Uterus (tissue), 4 donors: Measurements from ENCODE around the gene NATD1. TPM values are rescaled to one million over a fixed set of nuclear protein-coding genes. Genes with fewer than 3 reads are reported as not detected.

ENCODE experiments used
- DNase-seq, 2 donors: peaks; one replicate each; pipeline ENCODE4 v3.0.0-alpha.2; 2019 to 2020
- H3K27ac ChIP-seq, 2 donors: fragments of 200-600 bp; sonication (generic); 1 replicate in 1 of 2; 2 replicates in 1 of 2; pipeline ENCODE4 v1.5.1; 2016 to 2018
- H3K27me3 ChIP-seq, 2 donors: fragments of 200-600 bp; sonication (generic); one replicate each; pipeline ENCODE4 v1.5.1; 2018 to 2019; ENCODE audit warnings: control low read depth in 1 of 2
- H3K36me3 ChIP-seq, 2 donors: fragments of 200-600 bp; sonication (generic); one replicate each; pipeline ENCODE4 v1.5.1; 2019; ENCODE audit warnings: control low read depth in 1 of 2
- H3K4me1 ChIP-seq, 2 donors: fragments of 200-600 bp; sonication (generic); one replicate each; pipeline ENCODE4 v1.5.1; 2018 to 2019; ENCODE audit warnings: control low read depth in 1 of 2
- H3K4me3 ChIP-seq, 2 donors: fragments of 200-600 bp; sonication (generic); 1 replicate in 1 of 2; 2 replicates in 1 of 2; pipeline ENCODE4 v1.5.1; 2018 to 2019; ENCODE audit warnings: mild to moderate bottlenecking in 1 of 2
- H3K9me3 ChIP-seq, 2 donors: fragments of 200-600 bp; sonication (generic); one replicate each; pipeline ENCODE4 v1.5.1; 2019; ENCODE audit warnings: control low read depth in 1 of 2
- POLR2A ChIP-seq, 2 donors: fragments of 450-650 bp; IDR thresholded peaks; one replicate each; pipeline ENCODE4 v1.6.1; 2016; ENCODE audit warnings: antibody characterized with exemption in 2 of 2, mild to moderate bottlenecking in 1 of 2, moderate library complexity in 1 of 2
- intact Hi-C: fragments of 100-400 bp; cut with DNase I; formaldehyde crosslinking; loops from one replicate; pipeline ENCODE4 v1.15.1; 2023; ENCODE audit warnings: low total_unique reads
- total RNA-seq, 4 donors: library from RNA; depleted of rRNA in 3 of 4; stranded (reverse); fragments of >200 nt in 3 of 4; gene quantifications; one replicate each; pipeline versions ENCODE4 v1.1.0 to v1.2.4, GENCODE V29; 2014 to 2023
- TF ChIP-seq, protein P1 (sequence below), 4 experiments: fragments of 200-600 bp in 2 of 4; fragments of 450-650 bp in 2 of 4; sonication (generic) in 2 of 4; IDR thresholded peaks; one replicate each; pipeline ENCODE4 v1.5.1; 2016 to 2019; ENCODE audit warnings: antibody characterized with exemption in 4 of 4, mild to moderate bottlenecking in 2 of 4, moderate library complexity in 1 of 4
- donor health status: DM: yes; HTN: yes; CAD: no.

Gene NATD1
- total RNA-seq, 4 donors from 2014 or later = 2.1 to 4.9 (median 3.8) TPM

DNA sequence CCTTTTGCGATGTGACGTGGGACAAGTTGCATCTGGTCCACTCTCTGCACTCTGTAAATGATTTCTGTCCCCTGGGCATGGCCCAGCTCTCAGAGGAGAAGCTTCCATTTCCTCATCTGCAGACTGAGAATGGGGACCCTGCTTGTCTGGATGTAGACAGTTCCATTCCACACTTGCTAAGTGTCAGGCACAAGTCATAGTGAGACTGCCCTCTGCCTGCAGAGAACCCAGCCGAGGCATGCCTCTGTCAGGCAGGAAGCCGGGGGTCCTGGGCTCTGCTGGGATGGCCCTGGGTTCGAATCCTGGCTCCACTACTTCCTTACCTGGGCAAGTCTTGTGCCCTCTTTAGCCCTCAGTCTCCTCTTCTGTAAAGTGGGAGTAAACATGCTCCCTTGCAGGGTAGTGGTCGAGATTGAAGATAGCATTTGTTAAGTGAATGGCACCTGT is 35.4 kb upstream of the NATD1 start:
- no peak overlapping the region for H3K4me3 ChIP-seq

DNA sequence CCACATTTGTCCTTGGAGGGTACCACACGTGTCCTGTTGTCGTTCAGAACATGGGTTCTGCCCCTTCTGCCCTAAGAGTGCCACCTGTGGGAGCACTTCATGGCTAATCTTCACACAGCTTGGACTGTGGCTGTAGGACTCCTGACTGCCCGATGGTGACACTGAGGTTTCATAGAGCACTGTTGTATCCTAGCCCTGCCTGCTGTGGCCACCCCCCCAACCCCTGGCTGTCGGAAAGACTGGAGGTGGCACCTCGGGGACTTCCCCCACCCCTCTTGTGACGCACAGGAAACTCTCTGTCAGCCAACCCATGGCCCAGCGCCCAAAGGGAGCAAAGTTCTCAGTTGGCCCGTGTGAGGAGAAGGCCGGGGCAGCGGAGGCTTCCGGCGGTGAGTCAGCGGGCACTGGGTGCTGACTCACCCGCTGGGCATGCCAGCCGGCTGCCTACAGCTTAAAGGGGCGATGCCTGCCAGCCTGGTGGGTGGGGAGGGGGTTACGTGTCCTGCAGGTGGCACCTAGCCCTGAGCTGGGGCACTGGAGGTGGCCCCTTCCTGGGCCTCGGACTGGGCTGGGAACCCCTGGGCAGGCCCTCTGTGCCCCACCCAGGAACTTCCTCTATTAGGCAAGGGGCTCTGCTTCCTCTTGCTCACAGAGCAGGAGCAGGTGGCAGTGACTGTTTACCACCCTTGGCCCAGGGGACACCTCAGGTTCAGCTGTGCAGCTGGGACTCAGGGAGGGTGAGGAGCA is 34.7 kb upstream of the NATD1 start:
- peak; percentile 88 to 92 for DNase-seq
- H3K4me1 ChIP-seq = peaks cover 11 to 23% of the 10 kb centered on the region in 2 donors
- intact Hi-C loops = no loop called here
- H3K36me3 ChIP-seq = no peaks in the 10 kb centered on the region
- H3K27ac ChIP-seq = peak overlapping the region; percentile 87 to 91
- H3K4me3 ChIP-seq = peak overlapping the region in 1 of 2 donors; percentile 16
- no peaks in the 10 kb centered on the region for H3K9me3 ChIP-seq
- TF ChIP-seq, protein P1, sequence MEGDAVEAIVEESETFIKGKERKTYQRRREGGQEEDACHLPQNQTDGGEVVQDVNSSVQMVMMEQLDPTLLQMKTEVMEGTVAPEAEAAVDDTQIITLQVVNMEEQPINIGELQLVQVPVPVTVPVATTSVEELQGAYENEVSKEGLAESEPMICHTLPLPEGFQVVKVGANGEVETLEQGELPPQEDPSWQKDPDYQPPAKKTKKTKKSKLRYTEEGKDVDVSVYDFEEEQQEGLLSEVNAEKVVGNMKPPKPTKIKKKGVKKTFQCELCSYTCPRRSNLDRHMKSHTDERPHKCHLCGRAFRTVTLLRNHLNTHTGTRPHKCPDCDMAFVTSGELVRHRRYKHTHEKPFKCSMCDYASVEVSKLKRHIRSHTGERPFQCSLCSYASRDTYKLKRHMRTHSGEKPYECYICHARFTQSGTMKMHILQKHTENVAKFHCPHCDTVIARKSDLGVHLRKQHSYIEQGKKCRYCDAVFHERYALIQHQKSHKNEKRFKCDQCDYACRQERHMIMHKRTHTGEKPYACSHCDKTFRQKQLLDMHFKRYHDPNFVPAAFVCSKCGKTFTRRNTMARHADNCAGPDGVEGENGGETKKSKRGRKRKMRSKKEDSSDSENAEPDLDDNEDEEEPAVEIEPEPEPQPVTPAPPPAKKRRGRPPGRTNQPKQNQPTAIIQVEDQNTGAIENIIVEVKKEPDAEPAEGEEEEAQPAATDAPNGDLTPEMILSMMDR (IDR thresholded peaks at IDR 0.05) = no peak
- TF ChIP-seq POLR2A (IDR thresholded peaks at IDR 0.05) = no peak
- H3K27me3 ChIP-seq = no peaks in the 10 kb centered on the region

More for the DNA sequence above, 35.4 kb upstream of the NATD1 start:
- H3K9me3 ChIP-seq = no peaks in the 10 kb centered on the region
- H3K4me1 ChIP-seq = peaks cover 11 to 23% of the 10 kb centered on the region in 2 donors
- TF ChIP-seq, protein P1 (IDR thresholded peaks at IDR 0.05) = no peak
- no peak for TF ChIP-seq POLR2A (IDR thresholded peaks at IDR 0.05)
- intact Hi-C loops = no loop called here
- H3K36me3 ChIP-seq = no peaks in the 10 kb centered on the region
- no peaks in the 10 kb centered on the region for H3K27me3 ChIP-seq
- DNase-seq = no peak
- H3K27ac ChIP-seq = peak overlapping the region; percentile 87 to 91

DNA sequence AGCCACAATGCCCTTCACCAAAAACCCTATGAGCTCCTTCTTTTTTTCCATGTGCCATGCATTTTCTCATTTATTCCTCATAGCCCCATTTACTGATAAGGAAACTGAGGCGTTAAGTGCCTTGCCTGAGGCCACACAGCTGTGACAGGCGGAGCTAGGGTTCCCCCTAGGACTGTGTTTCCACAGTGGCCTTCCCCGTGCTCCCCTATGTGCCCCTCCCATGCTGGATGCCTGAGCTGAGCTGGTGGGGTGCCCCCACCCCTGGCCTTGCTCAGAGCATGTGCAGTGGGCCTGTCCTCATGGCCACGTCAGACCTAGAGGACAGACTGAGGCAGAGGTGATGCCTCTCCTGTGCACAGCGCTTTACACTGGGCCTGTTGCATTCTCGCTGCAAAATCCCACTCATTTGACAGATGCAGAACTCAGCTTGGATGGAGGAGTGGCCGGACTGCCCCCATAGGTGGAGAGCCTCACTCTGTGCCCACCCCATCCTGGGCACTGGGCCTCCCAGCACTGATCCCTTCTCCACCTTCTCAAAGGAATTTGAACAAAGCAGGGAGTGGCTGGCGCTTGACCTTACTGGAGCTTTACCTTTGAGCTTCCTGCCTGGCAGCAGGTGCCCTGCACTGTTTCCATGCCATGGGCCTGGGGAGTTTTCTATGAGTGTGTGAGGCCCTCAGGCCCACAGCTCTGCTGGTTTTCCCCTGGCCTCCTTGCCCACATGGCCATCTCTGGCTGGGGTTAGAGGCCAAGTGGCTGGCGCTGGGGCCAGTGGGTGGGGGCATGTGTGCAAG is 33.9 kb upstream of the NATD1 start:
- Histone ChIP-seq H3K4me3 (peak overlapping the region; percentile 16 to 61), H3K4me1 (peaks cover 11 to 23% of the 10 kb centered on the region in 2 donors), H3K27me3 (no peaks in the 10 kb centered on the region), H3K36me3 (no peaks in the 10 kb centered on the region), H3K27ac (peak overlapping the region; percentile 87 to 91), H3K9me3 (no peaks in the 10 kb centered on the region)
- DNase-seq = no peak
- TF ChIP-seq POLR2A (IDR thresholded peaks at IDR 0.05) = no peak
- TF ChIP-seq, protein P1 (IDR thresholded peaks at IDR 0.05) = no peak
- intact Hi-C loops = no loop called here

DNA sequence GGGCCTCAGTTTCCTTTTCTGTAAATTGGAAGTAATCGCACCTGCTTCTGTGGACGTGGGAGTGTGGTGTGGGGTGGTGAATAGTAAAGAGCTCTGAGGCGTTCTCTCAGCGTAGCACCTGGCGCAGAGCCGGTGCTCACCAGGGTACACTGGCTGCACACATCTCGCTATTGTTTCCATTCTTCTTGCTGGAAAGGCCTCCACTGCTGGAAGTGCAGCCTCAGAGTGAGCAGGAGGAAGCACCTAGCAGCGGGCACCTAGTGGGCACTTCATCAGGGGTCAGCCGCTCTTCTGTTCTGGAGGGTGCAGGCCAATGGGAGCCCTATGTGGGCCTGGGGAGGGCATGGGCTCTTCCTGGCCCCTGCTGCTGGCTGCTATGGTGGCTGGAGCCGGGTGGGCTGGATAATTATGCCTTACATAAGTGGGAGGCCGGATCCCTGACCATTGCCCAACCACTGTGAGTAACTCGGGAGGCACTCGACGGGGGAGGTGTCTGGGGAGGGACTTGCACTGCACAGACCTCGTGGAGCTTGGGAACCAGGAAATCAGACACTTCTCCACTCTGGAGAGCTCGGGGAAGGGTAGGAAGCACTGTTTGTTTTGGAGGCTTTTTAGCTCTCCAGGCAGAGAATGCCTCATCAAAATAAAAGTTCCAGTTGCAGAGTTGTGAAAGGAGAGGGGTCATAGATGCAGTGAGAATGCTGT is 33.0 kb upstream of the NATD1 start:
- TF ChIP-seq, protein P1 (IDR thresholded peaks at IDR 0.05) = peak in 1 of 4 experiments; percentile 12
- TF ChIP-seq POLR2A (IDR thresholded peaks at IDR 0.05) = peak in 1 of 2 donors; percentile 36
- H3K36me3 ChIP-seq = no peaks in the 10 kb centered on the region
- intact Hi-C loops = no loop called here
- H3K27ac ChIP-seq = peak overlapping the region; percentile 87 to 91
- peaks cover 11 to 23% of the 10 kb centered on the region in 2 donors for H3K4me1 ChIP-seq
- no peaks in the 10 kb centered on the region for H3K27me3 ChIP-seq
- H3K9me3 ChIP-seq = no peaks in the 10 kb centered on the region
- peak overlapping the region; percentile 61 to 88 for H3K4me3 ChIP-seq
- peak; percentile 88 to 94 for DNase-seq
